PC-9 (cell line): ENCODE measurements around the gene TRMT13. TPM values are rescaled to one million over a fixed set of nuclear protein-coding genes. Genes with fewer than 3 reads are reported as not detected.

Source experiments
- BruUV-seq: library from RNA; stranded (reverse); fragments of 400-500 nt; replicated peaks from 2 replicates; lab custom pipeline; 2021; lab: Mats Ljungman, UMichigan
- CTCF ChIA-PET: fragments of 300-600 bp; sonication (Branson Sonifier 250); formaldehyde crosslinking; loops from one replicate; lab custom pipeline; 2022; ENCODE audit warnings: antibody characterized with exemption; lab: Charles Lee
- POLR2A ChIA-PET: fragments of 300-600 bp; sonication (Branson Sonifier 250); formaldehyde crosslinking; loops from one replicate; lab custom pipeline; 2022; ENCODE audit warnings: antibody characterized with exemption; ENCODE audit not compliant: unreplicated experiment; lab: Charles Lee
- DNase-seq, 2 experiments: peaks; one replicate each; pipeline versions ENCODE4 v3.0.0 to v3.0.0-alpha.2; 2015 to 2022; ENCODE audit warnings: mixed read lengths in 1 of 2
- H2AFZ ChIP-seq: fragments of 200-600 bp; sonication (generic); 2 replicates; pipeline ENCODE4 v1.8.1; 2017; ENCODE audit warnings: antibody characterized with exemption
- H3F3A ChIP-seq: fragments of 200-600 bp; sonication (generic); 2 replicates; pipeline ENCODE4 v1.8.1; 2017; ENCODE audit warnings: antibody characterized with exemption, mild to moderate bottlenecking, low read depth; ENCODE audit not compliant: insufficient read depth
- H3K27ac ChIP-seq: fragments of 200-600 bp; sonication (generic); 2 replicates; pipeline ENCODE4 v1.6.1; 2016; ENCODE audit warnings: mixed run types
- H3K27me3 ChIP-seq: fragments of 200-600 bp; sonication (generic); 2 replicates; pipeline ENCODE4 v1.6.1; 2016; ENCODE audit warnings: low read depth, mixed run types; ENCODE audit not compliant: insufficient read depth
- H3K36me3 ChIP-seq: fragments of 200-600 bp; sonication (generic); 2 replicates; pipeline ENCODE4 v1.6.1; 2016; ENCODE audit warnings: low read depth, mixed run types
- H3K4me1 ChIP-seq: fragments of 200-600 bp; sonication (generic); replicated peaks from 2 replicates; pipeline ENCODE4 v1.6.1; 2016; ENCODE audit warnings: mixed run types; ENCODE audit not compliant: insufficient read depth
- H3K4me2 ChIP-seq: fragments of 200-600 bp; sonication (generic); 2 replicates; pipeline ENCODE4 v1.6.1; 2017; ENCODE audit warnings: mixed run types
- H3K4me3 ChIP-seq: fragments of 200-600 bp; sonication (generic); 2 replicates; pipeline ENCODE4 v1.6.1; 2016; ENCODE audit warnings: mixed run types
- H3K79me2 ChIP-seq: fragments of 200-600 bp; sonication (generic); 2 replicates; pipeline ENCODE4 v1.6.1; 2017; ENCODE audit warnings: low read depth, mixed run types
- H3K9me2 ChIP-seq: fragments of 200-600 bp; sonication (generic); 2 replicates; pipeline ENCODE4 v1.8.1; 2017; ENCODE audit warnings: mild to moderate bottlenecking; ENCODE audit not compliant: insufficient read depth
- H3K9me3 ChIP-seq: fragments of 200-600 bp; sonication (generic); 2 replicates; pipeline ENCODE4 v1.8.1; 2016; ENCODE audit warnings: low read depth; ENCODE audit not compliant: insufficient read depth
- H4K20me1 ChIP-seq: fragments of 200-600 bp; sonication (generic); 2 replicates; pipeline ENCODE4 v1.8.1; 2017; ENCODE audit not compliant: insufficient read depth
- CTCF ChIP-seq: fragments of 200-600 bp; sonication (generic); conservative IDR thresholded peaks from 2 replicates; pipeline ENCODE4 v1.6.1; 2017; ENCODE audit warnings: mixed run types, antibody characterized with exemption, mild to moderate bottlenecking, moderate library complexity
- EZH2 ChIP-seq: fragments of 200-600 bp; sonication (generic); IDR thresholded peaks from 2 replicates; pipeline ENCODE4 v1.8.0; 2017; ENCODE audit warnings: antibody characterized with exemption, low read depth
- intact Hi-C: fragments of 100-400 bp; cut with micrococcal nuclease; formaldehyde crosslinking; loops from one replicate; pipeline ENCODE4 v1.10.0; 2022; ENCODE audit not compliant: unreplicated experiment
- total RNA-seq: library from RNA; stranded (reverse); gene quantifications from 2 replicates; pipeline ENCODE4 v1.2.3, GENCODE V29; 2021

Gene TRMT13
- total RNA-seq, 1 experiment from 2014 or later: 14.2 TPM

- Histone ChIP-seq H4K20me1 (peaks cover 3% of the 10 kb centered on the region; the same call in 1 of the 2 replicates), H3K9me3 (no peaks in the 10 kb centered on the region), H3K4me2 (no peak overlapping the region), H3K79me2 (no peaks in the 10 kb centered on the region), H3F3A (no peaks in the 10 kb centered on the region; the same call in 1 of the 2 replicates), H3K4me1 (no peaks in the 10 kb centered on the region), H3K27ac (no peak overlapping the region), H3K9me2 (no peaks in the 10 kb centered on the region), H3K4me3 (no peak overlapping the region), H3K36me3 (peaks cover 43% of the 10 kb centered on the region), H2AFZ (no peak overlapping the region), H3K27me3 (no peaks in the 10 kb centered on the region)
- TF ChIP-seq CTCF (no peak), EZH2 (no peak)
- BruUV-seq: no TSS peak
- no peak for DNase-seq
- CTCF ChIA-PET: no interaction called here
- POLR2A ChIA-PET: no interaction called here
- intact Hi-C loops: no loop called here
Observed at GRCh38 chr1:100146958-100147357, 14.0 kb downstream of the TRMT13 start.

- H3K4me1 ChIP-seq: no peaks in the 10 kb centered on the region
- CTCF ChIA-PET: no interaction called here
- H3K36me3 ChIP-seq: peaks cover 37% of the 10 kb centered on the region
- no peaks in the 10 kb centered on the region; the same call in 1 of the 2 replicates for H3F3A ChIP-seq
- DNase-seq: no peak
- no peaks in the 10 kb centered on the region for H3K9me2 ChIP-seq
- peaks cover 3% of the 10 kb centered on the region; the same call in 1 of the 2 replicates for H4K20me1 ChIP-seq
- H3K9me3 ChIP-seq: no peaks in the 10 kb centered on the region
- TF ChIP-seq CTCF: 0 out of 2 replicates have a peak, but pooled peaks have one; percentile 16
- no peak for TF ChIP-seq EZH2
- H3K4me2 ChIP-seq: no peak overlapping the region
- no peaks in the 10 kb centered on the region for H3K27me3 ChIP-seq
- H3K79me2 ChIP-seq: no peaks in the 10 kb centered on the region
- BruUV-seq: no TSS peak
- POLR2A ChIA-PET: no interaction called here
- no peak overlapping the region for H3K27ac ChIP-seq
- no peak overlapping the region for H3K4me3 ChIP-seq
- no peak overlapping the region for H2AFZ ChIP-seq
- intact Hi-C loops: no loop called here
Observed at GRCh38 chr1:100147875-100148274, 14.9 kb downstream of the TRMT13 start.

GRCh38 chr1:100151679-100152078, 18.7 kb downstream of the TRMT13 start:
- TF ChIP-seq EZH2 (no peak), CTCF (no peak)
- no peaks in the 10 kb centered on the region for H3K9me2 ChIP-seq
- CTCF ChIA-PET: no interaction called here
- H3K27me3 ChIP-seq: no peaks in the 10 kb centered on the region
- no peaks in the 10 kb centered on the region for H3K79me2 ChIP-seq
- no peak overlapping the region for H3K4me3 ChIP-seq
- H3K4me2 ChIP-seq: no peak overlapping the region
- no peak overlapping the region for H3K27ac ChIP-seq
- H3F3A ChIP-seq: no peaks in the 10 kb centered on the region
- H2AFZ ChIP-seq: no peak overlapping the region
- BruUV-seq: no TSS peak
- no peak for DNase-seq
- peaks cover 3% of the 10 kb centered on the region; the same call in 1 of the 2 replicates for H4K20me1 ChIP-seq
- POLR2A ChIA-PET: interaction anchor here (0.6 kb wide), 1 partner anchor 254 kb away, joined by 5 read pairs; no protein-coding TSS in a partner anchor
- no peaks in the 10 kb centered on the region for H3K4me1 ChIP-seq
- intact Hi-C loops: no loop called here
- peaks cover 9% of the 10 kb centered on the region for H3K36me3 ChIP-seq
- no peaks in the 10 kb centered on the region for H3K9me3 ChIP-seq
